VCaP (cell line): ENCODE data around the gene IGSF8.

ENCODE experiments used
- H3K27ac ChIP-seq: fragments of 450-650 bp; 2 replicates; pipeline ENCODE4 v1.5.1; 2017
- TF ChIP-seq, protein P1 (sequence below): fragments of 450-650 bp; conservative IDR thresholded peaks from 2 replicates; pipeline ENCODE4 v1.5.1; 2017; ENCODE audit warnings: mild to moderate bottlenecking, moderate library complexity

The IGSF8 gene

GRCh38 chr1:160125746-160126145 lies 27.3 kb upstream of the IGSF8 start:
- TF ChIP-seq, protein P1, sequence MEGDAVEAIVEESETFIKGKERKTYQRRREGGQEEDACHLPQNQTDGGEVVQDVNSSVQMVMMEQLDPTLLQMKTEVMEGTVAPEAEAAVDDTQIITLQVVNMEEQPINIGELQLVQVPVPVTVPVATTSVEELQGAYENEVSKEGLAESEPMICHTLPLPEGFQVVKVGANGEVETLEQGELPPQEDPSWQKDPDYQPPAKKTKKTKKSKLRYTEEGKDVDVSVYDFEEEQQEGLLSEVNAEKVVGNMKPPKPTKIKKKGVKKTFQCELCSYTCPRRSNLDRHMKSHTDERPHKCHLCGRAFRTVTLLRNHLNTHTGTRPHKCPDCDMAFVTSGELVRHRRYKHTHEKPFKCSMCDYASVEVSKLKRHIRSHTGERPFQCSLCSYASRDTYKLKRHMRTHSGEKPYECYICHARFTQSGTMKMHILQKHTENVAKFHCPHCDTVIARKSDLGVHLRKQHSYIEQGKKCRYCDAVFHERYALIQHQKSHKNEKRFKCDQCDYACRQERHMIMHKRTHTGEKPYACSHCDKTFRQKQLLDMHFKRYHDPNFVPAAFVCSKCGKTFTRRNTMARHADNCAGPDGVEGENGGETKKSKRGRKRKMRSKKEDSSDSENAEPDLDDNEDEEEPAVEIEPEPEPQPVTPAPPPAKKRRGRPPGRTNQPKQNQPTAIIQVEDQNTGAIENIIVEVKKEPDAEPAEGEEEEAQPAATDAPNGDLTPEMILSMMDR = no peak
- H3K27ac ChIP-seq = no peak overlapping the region

DNA sequence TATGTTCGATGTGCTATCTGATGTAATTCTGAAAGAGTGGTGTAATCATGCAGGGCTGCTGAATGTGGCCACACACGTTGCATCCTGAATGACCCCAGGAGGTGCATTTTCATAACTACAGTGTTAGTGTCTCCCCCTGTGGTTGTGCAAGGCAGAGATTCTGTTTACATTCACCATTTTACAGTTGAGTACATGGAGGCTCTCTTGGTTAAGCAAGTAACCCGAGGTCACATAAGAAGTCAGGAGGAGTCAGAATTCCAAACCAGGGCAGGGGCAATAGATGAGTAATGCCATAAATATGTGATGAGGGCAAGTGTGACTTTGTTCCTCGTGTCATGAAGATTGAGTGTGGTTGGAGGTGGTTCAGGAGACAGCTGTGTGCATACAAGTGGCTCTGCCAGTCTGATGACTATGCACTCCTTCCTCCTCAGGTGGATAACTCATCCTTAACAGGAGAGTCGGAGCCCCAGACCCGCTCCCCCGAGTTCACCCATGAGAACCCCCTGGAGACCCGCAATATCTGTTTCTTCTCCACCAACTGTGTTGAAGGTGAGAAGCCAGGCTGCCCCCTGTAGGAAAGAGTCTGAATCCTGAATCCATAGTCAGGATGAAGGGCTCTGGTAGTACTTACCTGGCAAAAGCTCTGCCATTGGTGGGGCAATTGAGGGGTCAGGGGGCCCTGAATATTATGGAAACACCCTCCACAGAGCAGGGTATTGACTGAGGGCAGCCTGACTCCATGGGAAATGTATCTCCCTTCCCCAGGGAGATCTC lies 26.5 kb upstream of the IGSF8 start:
- no peak overlapping the region for H3K27ac ChIP-seq
- TF ChIP-seq, protein P1 = no peak

GRCh38 chr1:160123726-160124125 lies 25.3 kb upstream of the IGSF8 start:
- TF ChIP-seq, protein P1 = no peak
- H3K27ac ChIP-seq = no peak overlapping the region

- TF ChIP-seq, protein P1 = no peak
- no peak overlapping the region for H3K27ac ChIP-seq
Observed at GRCh38 chr1:160122978-160123495, 24.6 kb upstream of the IGSF8 start.

GRCh38 chr1:160121388-160121787 lies 23.0 kb upstream of the IGSF8 start:
- TF ChIP-seq, protein P1 = no peak
- no peak overlapping the region for H3K27ac ChIP-seq

- no peak overlapping the region for H3K27ac ChIP-seq
- TF ChIP-seq, protein P1 = no peak
Observed at GRCh38 chr1:160120797-160121196, 22.4 kb upstream of the IGSF8 start.

DNA sequence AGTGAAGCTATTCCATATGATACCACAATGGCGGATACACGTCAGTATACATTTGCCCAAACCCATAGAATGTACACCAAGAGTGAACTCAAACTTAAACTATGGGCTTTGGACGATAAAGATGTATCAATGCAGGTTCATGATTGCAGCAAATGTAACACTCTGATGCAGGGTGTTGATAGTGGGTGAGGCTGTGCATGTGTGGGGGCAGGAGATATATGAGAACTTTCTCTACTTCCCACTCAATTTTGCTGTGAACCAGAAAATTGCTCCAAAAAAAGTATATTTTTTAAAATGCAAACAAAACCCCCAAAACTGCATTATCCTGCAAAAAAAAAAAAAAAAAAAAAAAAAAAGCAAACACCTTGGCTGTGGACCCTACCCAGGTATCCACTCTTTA lies 20.5 kb upstream of the IGSF8 start:
- TF ChIP-seq, protein P1 = no peak
- no peak overlapping the region for H3K27ac ChIP-seq
